DMS153 treated with DMSO at 0.1 percent for 48 hours (cell line): Measurements from ENCODE around the gene TBCB.
"Not testable (repeated sequence)": the region's sequence is repeated elsewhere in the genome, so short reads cannot be mapped to it uniquely, and the experiment has no call there.

ENCODE experiments used
- DNase-seq: peaks from one replicate; lab custom pipeline; 2025; ENCODE audit not compliant: unreplicated experiment; lab: John Stamatoyannopoulos, UW

TBCB gene

GRCh38 chr19:36169084-36169760 is 54.0 kb downstream of the TBCB start:
- peak; percentile 90 for DNase-seq

DNA sequence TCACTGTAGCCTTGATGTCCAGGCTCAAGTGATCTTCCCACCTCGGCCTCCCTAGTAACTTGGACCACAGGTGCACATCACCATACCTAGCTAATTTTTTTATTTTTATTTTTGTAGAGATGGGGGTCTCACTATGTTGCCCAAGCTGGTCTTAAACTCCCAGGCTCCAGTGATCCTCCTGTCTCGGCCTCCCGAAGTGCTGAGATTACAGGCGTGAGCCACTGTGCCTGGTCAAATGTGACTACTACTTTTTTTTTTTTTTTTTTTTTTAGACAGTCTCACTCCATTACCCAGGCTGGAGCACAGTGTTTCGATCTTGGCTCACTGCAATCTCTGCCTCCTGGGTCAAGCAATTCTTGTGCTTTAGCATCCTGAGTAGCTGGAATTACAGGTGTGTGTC is 57.6 kb downstream of the TBCB start:
- no peak for DNase-seq

DNA sequence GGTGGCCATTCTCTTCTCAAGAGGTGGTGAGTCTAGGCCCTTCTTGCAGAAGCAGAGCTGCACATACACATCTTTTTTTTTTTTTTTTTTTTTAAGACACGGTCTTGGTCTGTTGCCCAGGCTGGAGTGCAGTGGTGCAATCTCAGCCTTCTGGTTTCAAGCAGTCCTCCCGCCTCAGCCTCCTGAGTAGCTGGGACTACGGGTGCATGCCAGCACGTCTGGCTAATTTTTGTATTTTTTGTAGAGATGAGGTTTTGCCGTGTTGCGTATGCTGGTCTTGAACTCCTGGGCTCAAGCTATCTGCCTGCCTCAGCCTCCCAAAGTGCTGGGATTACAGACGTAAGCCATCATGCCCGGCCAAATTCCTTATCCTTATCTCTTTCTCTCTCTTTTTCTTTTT is 58.6 kb downstream of the TBCB start:
- not testable (repeated sequence) for DNase-seq
